ENCODE results near the gene UBR7.

Gene UBR7

DNA sequence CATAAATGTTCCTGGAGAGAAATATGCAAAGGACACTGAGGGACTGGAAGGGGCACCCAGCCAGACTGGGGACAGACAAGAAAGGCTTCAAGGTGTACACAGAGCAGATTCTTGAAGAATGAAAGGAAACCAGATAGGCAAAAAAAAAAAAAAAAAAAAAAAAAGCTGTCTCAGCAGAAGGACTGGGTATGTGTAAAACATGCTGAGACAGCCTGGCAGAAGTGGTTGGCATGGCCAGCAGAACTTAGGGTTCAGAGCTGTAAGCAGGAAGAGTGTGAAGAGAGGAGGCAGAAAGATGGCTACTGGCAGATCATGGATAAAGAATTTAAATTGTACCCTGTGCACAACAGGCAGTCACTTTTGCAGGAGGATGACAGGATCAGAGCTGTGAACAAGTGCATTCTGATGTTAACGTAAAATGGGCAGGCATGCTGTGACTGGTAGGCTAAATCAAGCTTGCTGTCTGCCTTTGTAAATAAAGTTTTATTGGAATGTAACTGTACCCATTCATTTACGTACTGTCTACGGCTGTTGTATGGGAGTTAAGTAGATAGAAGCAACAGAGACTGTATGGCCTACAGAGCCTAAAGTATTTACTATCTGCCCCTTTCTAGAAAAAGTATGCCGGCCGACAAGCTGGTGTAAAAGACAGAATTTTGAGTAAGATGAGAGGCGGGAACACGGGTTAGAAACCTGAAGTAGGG is 42.2 kb downstream of the UBR7 start:
- DNase-seq (ENCODE audit: low spot score) = no peak

DNA sequence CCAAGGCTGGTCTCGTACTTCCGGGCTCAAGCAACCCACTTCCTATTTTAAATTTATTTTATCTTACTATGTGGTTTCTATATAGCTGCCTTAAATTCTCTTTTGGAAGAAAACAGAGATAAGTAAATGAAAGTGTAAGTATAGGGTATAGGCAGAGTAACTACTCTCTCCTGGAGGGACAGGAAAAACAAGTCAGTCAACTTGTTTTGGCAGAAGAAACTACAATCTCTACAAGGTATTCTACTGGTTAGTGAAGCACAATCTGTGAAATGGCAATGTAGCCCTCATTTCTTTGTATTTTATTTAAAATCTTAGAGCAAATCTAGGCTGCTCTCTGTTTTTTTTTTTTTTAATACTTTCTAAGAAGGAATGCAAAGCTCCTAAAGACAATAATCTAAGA is 55.4 kb downstream of the UBR7 start:
- DNase-seq (ENCODE audit: low spot score) = no peak

DNA sequence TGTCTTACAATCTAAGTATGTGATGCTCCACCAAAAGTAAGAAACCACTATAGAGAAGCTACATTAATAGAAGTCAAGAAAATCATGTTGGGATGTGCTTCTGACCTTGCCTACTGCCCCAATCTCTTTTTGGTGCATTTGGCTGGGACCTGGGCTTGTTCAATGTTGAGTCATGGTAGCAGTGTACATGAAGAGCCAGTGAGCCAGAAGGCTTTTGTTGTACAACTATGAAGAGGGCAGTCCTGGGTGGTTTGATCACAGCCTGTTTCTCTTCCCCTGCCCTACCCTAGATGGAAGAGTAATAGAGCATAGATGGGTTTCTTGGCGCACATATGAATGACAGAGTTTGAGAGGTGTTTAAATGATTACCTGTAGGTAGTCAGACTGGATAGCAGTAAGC is 56.4 kb downstream of the UBR7 start:
- DNase-seq (ENCODE audit: low spot score) = no peak

DNA sequence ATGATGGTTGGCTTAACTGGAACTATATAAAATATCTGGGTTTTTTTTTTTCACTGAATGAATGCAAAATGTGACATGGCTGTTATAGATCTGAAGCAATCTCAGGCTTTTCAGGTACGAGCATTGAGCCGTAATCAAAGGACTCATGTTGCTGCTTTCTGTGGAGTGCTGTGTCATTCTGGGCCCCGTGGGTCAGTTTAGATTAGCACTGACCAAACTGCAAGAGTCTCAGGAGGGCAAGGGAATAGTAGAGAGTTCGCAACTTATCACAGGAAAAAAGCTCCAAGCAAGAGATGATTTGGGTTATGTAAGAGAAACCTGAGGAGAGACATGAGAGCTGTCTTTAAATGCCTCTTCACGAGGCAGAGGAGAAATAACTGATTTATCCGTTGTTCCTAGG is 59.1 kb downstream of the UBR7 start:
- DNase-seq (ENCODE audit: low spot score) = no peak

DNA sequence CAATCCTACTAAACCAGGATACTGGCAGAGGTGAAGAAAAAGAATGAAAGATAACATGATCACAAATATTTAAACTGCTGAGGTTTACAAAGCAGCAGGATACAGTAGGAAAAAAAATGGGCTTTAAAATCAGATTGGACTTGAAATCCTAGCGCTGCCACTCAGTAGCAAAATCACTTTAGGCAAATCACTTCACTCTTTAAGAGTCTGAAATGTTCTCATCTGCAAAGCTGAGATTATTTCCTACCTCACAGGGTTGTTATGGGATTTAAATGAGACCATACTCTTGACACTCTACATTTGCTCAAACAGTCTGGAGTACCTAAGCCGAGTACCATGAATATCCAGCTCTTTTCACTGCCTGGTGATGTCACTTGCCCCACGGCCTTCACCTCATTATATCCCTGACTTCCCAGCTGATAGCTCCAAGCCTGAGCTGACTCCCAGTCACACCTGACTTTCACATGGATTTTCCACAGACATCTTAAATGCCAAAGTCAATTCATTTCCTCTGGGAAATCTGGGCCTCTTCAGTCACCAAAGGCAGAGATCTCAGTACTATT is 60.2 kb downstream of the UBR7 start:
- no peak for DNase-seq (ENCODE audit: low spot score)

DNA sequence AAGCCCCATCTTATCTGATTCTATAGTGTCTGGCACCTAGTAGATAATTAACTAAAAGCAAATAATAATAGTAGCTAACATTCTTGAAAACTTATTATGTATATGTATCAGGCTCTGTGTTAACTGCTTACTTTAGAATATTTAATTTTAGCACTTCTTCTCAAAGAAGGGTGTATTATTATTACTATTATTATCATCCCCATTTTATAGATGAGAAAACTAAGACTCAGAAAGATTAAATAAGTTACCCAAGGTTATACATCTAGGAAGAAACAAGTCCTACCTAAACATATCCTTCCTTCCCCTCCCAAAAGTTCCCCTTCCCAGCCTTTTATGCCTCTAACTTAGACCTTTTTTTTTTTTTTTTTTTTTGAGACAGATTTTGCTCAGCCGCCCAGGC is 61.4 kb downstream of the UBR7 start:
- no peak for DNase-seq (ENCODE audit: low spot score)

DNA sequence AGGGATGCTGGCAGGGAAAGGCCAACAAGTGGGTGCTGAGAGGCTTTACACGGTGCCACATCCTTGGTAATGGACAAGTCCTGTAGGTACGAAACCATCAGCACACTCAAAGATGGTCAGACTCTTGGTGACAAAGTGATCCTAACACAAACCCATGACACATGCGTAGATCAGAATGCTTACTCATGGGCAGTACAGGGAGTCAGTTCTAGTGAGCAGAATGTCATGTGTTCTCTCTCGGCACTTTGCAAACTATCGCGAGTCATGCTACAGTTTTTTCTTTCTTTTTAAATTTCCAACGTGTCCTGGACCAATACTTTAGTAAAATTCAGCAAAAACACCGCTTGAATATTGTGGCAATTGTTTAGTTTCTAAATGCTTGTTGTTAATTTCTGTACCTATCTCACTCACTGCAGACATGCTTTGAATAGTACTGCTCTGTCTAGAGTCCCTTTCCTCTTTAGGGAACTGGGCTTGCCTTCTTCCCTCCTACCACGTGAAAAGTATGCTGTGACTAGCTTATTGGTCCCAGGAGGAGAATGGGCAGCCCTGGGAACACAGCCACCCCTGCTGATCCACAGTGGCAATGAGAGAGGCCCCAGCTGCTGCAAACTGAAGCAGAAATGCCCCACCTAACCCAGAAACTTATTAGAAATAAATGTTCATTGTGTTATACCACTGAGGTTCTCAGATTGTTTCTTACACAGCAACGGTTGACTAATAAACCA is 62.4 kb downstream of the UBR7 start:
- DNase-seq (ENCODE audit: low spot score) = no peak

DNA sequence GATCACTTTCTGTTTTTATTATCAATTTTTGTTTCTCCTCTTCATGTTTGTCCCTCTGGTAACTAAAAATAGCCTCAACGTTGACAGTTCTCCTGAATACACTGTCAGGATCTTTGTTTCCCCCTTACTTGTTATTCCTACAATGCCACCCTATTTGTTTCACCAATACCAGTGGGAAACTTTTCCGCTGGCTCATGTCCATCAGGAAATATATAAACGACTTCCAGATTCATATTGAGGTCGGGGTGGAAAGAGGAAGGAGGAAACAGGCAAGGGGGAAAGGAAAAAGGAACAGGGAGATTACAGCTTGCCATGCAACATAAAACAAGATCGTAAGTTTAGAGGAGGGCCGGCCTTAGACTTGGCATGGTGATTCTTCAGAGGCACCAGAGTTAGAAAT is 64.1 kb downstream of the UBR7 start:
- DNase-seq (ENCODE audit: low spot score) = no peak

DNA sequence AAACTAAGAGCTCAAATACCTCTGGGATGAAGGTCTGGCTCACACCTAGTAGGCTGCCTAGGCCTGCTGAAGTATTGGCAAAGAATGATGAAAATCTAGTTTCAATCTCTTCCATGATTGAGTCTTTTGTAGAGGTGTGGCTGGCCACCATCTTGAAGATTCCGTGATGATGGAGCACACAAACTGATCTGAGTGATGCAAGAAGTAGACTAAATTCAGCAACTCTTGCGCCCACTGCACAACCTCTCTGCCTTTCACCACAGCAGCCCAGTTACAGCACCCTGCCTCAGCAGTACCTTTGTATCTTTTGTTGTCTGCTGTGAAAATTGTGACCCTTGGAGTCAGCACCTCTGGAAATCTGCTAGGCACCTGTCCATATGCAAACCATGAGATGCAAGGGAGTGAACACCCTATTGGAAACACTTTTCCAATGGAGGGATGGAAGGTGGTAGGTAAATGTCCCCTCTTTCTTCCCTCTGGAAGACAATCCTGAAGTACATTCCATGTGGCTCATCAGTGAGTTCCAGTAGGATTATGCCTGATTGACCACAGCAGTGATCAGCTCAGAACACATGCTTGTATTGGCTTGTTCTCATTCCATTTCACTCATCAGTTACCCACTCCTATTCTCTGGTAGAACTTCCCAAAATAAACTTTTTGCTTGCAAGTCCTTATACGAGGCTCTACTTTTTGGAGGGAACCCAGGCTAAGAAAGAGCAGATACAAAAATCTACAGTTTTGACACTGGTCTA is 67.2 kb downstream of the UBR7 start:
- no peak for DNase-seq (ENCODE audit: low spot score)

DNA sequence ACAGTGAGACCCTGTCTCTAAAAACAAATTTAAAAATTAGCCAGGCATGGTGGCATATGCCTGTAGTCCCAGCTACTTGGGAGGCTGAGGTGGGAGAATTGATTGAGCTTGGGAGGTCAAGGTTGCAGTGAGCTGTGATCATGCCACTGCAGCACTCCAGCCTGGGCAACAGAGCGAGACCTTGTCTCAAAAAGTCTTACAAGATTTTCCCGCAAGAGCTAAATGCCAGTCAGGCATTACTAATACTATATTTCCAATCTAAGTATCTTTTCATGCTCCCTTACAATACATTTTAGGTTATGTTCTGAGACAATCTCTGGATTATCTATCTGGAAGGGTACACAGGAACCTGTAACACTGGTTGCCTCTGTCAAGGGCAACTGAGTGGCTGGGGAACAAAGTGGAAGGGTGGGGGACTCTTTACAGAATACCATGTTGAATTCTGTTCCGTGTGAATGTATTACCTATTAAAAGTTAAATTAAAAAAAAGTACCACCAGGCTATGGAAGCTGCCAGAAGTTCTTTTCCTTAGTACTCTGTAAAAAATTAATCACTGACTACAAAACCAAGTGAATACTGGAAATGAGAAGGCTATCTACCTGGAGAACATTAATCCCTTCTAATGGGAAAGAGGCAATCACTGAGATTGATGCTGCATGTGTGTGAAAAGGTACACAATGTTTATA is 69.1 kb downstream of the UBR7 start:
- no peak for DNase-seq (ENCODE audit: low spot score)
